Measurements from ENCODE around the gene KCNIP2.

DNA sequence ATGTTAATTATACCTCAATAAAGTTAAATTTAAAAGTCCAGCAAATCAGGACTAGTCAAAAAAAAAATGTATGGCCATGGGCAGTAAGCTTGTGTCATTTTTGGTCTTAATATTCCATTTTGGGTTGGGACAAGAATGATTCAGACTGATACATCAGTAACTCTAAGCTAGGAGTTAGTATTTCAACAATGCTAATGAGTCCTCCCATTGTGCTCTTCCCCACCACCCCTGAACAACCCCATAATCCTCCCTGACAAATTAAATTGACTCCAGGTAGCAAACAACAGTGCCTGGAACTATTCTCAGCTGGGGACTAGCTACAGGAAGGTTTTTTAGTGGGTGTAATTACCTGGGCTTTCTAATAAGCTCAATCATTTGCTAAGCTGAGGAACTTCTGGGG lies 30.7 kb upstream of the KCNIP2 start:
- TF ChIP-seq EP300 (IDR thresholded peaks at IDR 0.05; ENCODE audit: borderline replicate concordance) (no peak), TAF1 (IDR thresholded peaks at IDR 0.05; ENCODE audit: low read depth) (no peak), CREB1 (IDR thresholded peaks at IDR 0.05; ENCODE audit: low read depth) (no peak), RAD21 (IDR thresholded peaks at IDR 0.05; ENCODE audit: low read depth) (no peak), TEAD4 (IDR thresholded peaks at IDR 0.05) (no peak)
